ENCODE results near the gene AMACR. TPM values are rescaled to one million over a fixed set of nuclear protein-coding genes. Genes with fewer than 3 reads are reported as not detected.
A peak's percentile ranks its signal among the peaks of the same experiment; 100 is the strongest.
"Not testable (repeated sequence)": the region's sequence is repeated elsewhere in the genome, so short reads cannot be mapped to it uniquely, and the experiment has no call there.

AMACR gene
- total RNA-seq, 1 donor from 2014 or later = 33.6 TPM

DNA sequence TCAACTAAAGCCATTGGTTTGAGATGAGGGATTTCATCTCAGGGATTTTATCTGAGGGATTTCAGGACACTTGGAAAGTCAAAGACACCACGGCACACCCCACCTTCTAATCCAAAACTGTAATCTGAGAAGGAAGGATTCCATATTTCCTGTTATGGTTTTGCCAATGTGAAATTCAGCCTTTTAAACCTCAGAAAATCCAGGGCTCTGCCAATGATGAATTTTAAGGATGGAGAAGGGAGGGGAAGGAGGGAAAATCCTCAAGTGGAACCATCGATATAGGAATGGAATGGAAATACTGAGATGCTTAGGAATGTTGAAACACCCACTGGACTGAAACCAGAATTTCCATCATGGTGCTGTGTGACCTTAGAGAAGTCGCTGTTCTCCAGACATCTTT, 29.9 kb upstream of the AMACR start:
- no peak for DNase-seq (ENCODE audit: low read depth)

GRCh38 chr5:34035756-34036155, 27.9 kb upstream of the AMACR start:
- DNase-seq (ENCODE audit: low read depth) = no peak

DNA sequence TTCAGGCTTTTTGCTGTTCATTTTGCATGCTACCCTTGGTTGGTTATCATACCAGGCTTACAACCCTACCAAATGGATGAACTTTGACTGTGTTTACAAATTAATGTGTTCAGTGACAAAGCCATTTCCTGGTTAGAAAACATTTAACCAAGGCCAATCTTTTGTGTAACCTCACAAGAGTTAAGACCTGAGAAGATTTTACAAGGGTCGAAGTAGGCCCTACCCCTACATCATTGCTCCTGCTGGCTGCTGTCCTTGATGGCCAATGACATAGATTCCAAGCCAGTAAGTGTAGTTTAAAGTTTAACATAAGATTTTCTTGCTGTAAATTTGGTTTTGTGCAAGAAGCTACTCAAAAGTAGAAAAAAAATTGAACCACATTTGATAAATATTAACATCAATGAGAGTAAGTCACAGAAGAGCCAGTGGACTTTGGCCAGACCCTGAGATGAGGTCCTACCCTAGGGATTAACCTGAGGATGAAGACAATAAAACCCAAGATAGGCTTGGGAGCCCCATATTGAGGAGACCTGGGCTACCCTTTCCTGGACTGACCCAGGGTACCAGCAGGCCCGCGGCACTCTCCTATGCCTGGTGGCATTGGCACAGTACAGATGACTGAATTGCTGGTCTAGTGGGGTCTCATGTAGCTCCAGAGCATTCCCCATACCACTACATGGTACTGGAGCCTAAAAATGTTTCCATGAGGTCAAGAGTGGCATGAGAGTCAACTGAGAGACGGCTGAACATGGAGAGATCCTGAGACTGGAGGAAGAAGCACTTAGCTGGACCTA, 26.9 kb upstream of the AMACR start:
- peak; percentile 81 for DNase-seq (ENCODE audit: low read depth)

DNA sequence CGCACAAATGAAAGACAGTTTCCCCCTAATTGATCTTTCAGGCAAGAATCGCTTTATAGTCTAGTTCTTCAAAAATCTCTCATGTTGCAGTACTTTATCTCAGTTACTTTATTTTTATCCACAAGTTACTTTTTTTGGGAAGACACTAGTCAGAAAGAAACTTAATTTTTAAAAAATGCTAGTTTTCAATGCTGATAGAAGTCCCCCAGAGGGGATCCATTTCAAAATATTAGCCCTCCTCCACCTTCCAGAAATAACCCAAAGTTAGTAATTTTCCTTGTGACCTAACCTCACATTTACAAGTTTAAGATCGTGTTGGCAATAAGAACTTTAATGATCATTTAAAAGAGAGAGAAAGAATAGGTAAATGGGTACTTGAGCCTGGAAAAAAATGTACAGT, 24.1 kb upstream of the AMACR start:
- DNase-seq (ENCODE audit: low read depth) = no peak

GRCh38 chr5:34031117-34031516, 23.3 kb upstream of the AMACR start:
- no peak for DNase-seq (ENCODE audit: low read depth)

GRCh38 chr5:34030585-34030984, 22.7 kb upstream of the AMACR start:
- not testable (repeated sequence) for DNase-seq (ENCODE audit: low read depth)

GRCh38 chr5:34030048-34030447, 22.2 kb upstream of the AMACR start:
- DNase-seq (ENCODE audit: low read depth) = peak; percentile 76

GRCh38 chr5:34028349-34028748, 20.5 kb upstream of the AMACR start:
- DNase-seq (ENCODE audit: low read depth) = no peak

- no peak for DNase-seq (ENCODE audit: low read depth)
Observed at GRCh38 chr5:34026089-34026761, 18.4 kb upstream of the AMACR start.

GRCh38 chr5:34022121-34022705, 14.4 kb upstream of the AMACR start:
- no peak for DNase-seq (ENCODE audit: low read depth)

DNA sequence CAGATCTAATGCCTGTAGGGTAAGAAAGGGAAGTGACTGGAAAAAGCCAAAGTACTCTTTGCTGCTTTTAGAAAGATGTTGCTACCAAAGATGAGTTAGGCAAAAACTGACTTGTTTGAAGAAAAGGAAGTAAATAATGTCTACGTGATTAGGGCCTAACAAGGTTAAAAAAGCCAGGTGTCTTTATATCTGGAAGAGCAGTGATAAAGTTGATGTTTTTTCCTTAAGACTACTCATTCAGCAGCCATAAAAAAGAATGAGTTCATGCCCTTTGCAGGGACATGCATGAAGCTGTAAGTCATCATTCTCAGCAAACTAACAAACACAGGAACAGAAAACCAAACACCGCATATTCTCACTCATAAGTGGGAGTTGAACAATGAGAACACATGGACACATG, 13.5 kb upstream of the AMACR start:
- no peak for DNase-seq (ENCODE audit: low read depth)

DNA sequence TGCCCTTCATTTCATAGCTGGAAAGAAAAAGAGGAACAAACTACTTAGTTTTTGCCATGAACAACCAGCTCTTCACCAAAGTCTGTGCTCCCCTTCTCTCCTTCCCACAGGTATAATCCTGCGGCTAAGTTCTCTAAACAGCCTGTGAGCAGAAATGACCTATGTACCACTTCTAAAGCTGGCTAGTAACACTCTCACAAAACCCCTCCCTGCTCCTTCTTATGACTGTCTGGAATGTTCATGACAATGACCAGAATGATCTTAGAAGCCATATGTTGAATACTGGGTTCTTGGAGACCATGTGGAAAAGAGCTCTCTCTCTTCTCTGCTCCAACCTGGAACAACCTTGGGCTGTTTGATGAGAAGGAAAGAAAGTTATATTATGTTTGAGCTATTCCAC, 12.9 kb upstream of the AMACR start:
- no peak for DNase-seq (ENCODE audit: low read depth)

DNA sequence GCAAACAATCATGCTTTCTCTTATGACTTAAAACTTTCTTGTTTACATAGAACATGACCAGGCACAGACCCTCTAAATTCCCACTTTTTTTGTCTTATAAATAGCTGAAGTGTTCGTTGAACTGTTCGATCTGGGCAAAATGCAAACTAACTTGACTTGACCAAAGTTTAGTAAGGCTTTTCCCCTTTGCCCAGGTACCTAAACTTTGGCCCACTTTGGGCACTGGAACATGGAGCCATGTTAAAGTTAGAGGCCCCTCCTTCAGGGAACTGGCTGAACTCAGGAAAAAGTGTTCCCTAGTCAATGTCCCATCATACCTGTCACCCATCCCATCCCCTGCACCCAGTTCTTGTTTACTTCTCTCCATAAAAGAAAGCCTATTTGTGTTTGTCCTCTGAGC, 9.4 kb upstream of the AMACR start:
- DNase-seq (ENCODE audit: low read depth) = no peak

DNA sequence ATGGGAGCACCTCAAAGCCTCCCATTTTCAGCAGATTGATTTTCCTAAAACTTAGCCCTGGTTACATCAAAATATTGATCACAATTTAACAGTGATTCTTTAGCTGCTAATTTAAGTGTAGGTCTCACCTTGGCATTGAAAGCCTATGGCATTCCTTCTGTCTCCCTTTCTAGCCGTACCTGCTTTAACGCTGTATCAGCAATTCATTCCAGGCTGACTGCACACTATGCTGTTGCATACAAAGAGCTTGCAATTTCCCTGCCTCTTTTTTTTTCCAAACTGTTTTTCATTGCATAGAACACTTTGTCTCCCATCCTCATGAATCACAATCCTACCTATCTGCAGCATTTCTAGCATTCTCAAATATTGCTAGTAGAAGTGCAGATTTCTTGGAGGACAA, 8.9 kb upstream of the AMACR start:
- no peak for DNase-seq (ENCODE audit: low read depth)

DNA sequence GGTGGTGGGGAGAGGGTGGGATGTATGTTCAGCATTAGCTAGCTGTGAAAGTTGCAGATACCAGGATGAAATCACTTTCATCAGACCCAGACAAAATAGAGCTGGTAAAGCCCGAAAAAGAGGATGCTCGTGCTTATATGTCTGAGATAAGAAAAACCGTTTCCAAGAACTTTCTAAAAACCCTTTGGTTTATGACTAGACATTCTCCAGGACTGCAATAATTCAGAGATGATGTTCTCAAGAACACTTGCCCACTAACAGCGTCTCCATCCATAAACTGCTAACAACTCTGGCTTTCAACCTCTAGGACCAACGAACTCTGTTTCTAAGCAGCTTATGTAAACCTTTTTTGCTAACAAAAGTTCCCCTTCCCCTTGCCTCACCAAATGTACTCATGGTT, 8.4 kb upstream of the AMACR start:
- no peak for DNase-seq (ENCODE audit: low read depth)

DNA sequence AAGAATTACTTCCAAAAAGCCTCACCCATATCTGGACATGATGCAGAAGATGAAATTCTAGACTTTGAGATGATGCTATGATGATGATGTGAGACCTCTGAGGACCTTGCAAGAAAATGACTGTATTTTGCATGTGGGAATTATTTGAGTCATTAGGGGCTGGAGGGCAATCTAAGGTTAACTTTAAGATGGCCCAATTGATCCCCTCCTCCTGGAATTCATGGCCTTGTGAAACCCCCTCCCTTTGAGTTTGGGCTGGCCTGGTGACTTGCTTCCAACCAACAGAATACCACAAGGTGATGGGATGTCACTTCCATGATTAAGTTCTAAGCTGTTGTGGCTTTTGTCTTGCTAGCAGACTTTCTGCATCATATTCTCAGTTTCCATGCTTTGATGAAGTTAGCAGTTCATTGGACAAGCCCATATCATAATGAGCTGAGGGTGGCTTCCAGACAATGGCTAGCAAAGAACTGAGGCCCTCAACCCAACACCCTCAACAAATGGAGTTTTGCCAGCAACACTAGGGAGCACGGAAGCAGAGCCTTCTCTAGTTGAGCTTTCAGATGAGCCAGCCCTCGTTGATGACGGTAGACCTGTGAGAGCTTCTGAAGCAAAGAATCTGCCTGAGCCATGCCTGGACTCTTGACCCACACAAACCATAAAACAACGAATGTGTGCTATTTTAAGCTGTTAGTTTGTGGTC, 7.4 kb upstream of the AMACR start:
- no peak for DNase-seq (ENCODE audit: low read depth)

DNA sequence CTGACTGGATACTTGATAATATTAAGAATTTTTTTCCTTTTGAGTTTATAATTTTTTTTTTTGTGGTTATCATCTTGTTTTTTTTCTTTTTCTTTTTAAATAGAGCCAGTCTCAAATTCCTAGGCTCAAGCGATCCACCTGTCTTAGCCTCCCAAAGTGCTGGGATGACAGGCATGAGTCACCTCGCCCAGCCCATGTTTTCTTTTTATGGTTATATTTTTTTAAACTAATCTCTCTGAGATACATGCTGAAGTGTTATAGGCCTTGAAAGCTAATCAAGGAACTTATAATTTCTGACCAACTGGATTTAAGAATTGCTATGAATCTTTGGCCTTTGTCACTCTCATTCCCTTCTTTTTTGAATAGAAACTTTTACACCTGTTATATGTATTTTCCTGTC, 6.8 kb upstream of the AMACR start:
- no peak for DNase-seq (ENCODE audit: low read depth)

DNA sequence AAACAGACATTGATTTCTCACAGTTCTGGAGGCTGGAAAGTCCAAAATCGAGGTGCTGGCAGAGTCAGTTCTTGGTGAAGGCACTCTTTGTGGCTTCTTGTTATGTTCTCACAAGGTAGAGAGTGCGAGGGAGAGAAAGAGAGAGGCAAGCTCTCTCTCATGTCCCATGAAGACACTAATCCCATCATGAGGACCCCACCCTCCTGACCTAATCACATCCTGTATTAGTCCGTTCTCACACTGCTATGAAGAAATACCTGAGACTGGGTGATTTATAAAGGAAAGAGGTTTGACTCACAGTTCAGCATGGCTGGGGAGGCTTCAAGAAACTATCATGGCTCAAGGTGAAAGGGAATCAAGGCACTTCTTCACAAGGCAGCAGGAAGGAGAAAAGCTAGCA, 5.7 kb upstream of the AMACR start:
- DNase-seq (ENCODE audit: low read depth) = no peak

GRCh38 chr5:34012791-34013190, 4.9 kb upstream of the AMACR start:
- peak; percentile 57 for DNase-seq (ENCODE audit: low read depth)

- no peak for DNase-seq (ENCODE audit: low read depth)
Observed at GRCh38 chr5:34011536-34011935, 3.7 kb upstream of the AMACR start.

- not testable (repeated sequence) for DNase-seq (ENCODE audit: low read depth)
Observed at GRCh38 chr5:34010146-34010545, 2.3 kb upstream of the AMACR start.

DNA sequence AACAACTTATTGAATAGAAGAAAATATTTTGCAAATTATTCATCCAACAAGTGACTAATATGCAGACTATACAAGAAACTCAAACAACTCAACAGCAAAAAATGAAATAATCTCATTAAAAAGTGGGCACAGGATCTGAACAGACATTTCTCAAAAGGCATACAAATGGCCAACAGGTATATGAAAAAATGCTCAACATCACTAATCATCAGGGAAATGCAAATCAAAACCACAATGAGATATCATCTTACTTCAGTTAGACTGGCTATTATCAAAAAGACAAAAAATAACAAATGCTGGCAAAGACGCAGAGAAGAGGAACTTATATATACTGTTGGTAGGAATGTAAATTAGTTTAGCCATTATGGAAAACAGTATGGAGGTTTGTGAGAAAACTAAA, 1.8 kb upstream of the AMACR start:
- DNase-seq (ENCODE audit: low read depth) = no peak

- no peak for DNase-seq (ENCODE audit: low read depth)
Observed at GRCh38 chr5:34008802-34009201, 952 bp upstream of the AMACR start.
